HG02885 (cell line): ENCODE results near the gene HIVEP3.

Experiments
- ATAC-seq: cut with Tn5 transposase; IDR thresholded peaks from one replicate; pipeline ENCODE4 v1.9.1; 2021; ENCODE audit warnings: mild to moderate bottlenecking; ENCODE audit not compliant: unreplicated experiment, poor library complexity

HIVEP3 gene

GRCh38 chr1:41581216-41582003 is 337.3 kb downstream of the HIVEP3 start:
- ATAC-seq = no peak

GRCh38 chr1:41580520-41581172 is 338.1 kb downstream of the HIVEP3 start:
- ATAC-seq = no peak

- no peak for ATAC-seq
These were observed 338.7 kb downstream of the HIVEP3 start for GRCh38 chr1:41580021-41580420.

DNA sequence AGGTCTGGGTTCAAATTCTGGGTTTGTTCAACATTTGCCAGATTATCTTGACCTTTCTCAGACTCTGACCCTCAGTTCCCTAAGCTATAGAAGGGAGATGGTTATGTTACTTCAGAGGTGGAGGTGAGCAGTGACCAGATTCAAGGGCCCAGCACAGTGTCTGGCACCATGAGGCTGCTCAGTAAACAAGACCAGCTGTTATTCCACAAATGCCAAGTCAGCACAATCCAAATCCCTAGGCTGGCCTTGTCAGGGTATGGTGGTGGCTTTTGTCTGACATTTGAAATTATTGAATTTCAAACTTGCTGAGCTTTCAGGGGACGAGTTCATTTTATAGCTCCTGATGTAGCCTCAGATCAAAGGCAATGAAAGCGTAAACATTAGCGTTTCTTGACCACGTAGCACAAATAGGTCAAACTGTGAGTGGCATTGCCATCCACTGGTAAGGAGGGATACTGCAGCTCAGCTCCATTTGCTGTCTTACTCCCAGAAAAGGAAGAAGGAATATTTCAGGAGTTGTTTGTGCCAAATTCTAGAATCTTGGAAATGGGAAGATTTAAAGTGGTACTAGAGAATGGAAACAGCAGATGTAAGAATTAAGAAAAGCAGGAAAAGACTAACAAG is 339.9 kb downstream of the HIVEP3 start:
- ATAC-seq = no peak

GRCh38 chr1:41576620-41577019 is 342.1 kb downstream of the HIVEP3 start:
- no peak for ATAC-seq

GRCh38 chr1:41576206-41576605 is 342.5 kb downstream of the HIVEP3 start:
- ATAC-seq = no peak

- ATAC-seq = no peak
These were observed 343.9 kb downstream of the HIVEP3 start for GRCh38 chr1:41574842-41575241.

- peak; percentile 68 for ATAC-seq
These were observed 344.7 kb downstream of the HIVEP3 start for GRCh38 chr1:41573785-41574713.

- ATAC-seq = no peak
These were observed 345.5 kb downstream of the HIVEP3 start for GRCh38 chr1:41573194-41573593.

GRCh38 chr1:41572224-41572623 is 346.5 kb downstream of the HIVEP3 start:
- no peak for ATAC-seq

DNA sequence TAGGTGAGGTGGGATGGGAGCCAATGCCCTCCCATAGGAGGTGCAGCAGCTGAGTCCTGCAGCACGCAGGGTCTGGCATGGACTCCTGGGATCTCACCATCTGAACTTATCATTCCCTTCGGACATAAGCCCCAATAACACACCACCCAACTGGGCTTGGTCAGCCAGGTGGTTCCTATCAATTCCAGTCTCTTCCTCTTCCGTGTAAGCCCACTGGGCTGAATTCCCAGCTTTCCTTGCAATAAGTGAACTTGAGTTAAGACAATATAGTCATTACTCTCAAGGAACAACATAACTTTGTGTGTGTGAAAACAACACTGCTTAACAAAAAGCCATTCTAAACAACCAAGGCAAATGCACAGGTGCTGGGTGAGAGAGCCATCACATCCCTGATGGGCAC is 347.7 kb downstream of the HIVEP3 start:
- ATAC-seq = no peak

DNA sequence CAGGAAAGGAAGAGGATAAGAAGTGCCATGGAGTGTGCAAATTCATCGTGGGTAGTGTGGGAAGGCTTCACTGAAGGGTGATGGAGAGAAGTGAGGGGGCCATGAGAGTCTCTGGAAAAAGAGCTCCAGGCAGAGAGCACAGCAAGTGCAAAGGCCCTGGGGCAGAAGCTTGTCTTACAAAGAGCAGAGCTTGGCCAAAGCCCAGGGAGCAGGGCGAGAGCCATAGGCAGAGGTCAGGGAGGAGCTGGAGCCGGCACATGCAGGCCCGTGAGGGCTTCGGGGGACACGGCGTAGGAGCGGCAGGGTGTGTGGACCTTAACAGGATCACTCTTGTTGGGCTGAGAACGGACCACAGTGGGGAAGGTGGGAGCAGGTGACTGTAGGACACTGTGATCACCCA is 350.5 kb downstream of the HIVEP3 start:
- no peak for ATAC-seq

- ATAC-seq = no peak
These were observed 351.8 kb downstream of the HIVEP3 start for GRCh38 chr1:41566969-41567368.

GRCh38 chr1:41566274-41566885 is 352.3 kb downstream of the HIVEP3 start:
- no peak for ATAC-seq

DNA sequence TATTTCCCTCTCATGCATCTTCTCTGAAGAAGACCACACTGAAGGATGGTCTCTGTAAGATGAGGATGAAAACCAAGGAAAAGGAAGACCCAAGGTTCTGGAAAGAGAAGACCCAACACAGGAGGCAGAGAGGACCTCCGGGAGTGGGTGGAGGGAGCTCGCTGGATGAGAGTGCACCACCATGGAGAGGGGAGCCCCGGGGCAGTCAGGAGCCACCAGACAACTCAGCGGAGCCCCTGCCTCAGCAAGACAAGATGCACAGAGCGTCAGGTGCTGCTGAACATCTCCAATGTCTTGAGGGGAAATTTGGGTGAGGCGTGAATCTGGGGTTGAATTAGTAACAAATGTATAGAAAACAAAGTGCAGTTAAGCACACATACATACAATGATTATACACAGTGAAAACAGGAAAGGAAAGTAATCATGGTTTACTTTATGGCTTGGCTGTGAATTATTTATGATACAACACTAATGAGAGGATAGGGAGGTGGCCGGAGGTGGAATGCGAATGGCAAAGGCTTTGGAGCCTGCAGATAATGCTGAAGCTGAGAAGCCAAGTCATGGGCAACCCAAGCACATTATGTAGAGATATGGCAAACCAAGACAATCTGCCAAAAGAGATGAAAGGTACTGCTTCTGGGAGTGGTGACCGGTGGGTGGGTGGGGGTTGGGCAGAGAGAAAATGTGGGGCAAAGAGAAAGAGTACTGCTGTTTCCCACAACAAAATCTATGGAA is 353.8 kb downstream of the HIVEP3 start:
- no peak for ATAC-seq

GRCh38 chr1:41562328-41562727 is 356.4 kb downstream of the HIVEP3 start:
- ATAC-seq = no peak

GRCh38 chr1:41560931-41561330 is 357.8 kb downstream of the HIVEP3 start:
- ATAC-seq = no peak

GRCh38 chr1:41560496-41560895 is 358.2 kb downstream of the HIVEP3 start:
- no peak for ATAC-seq

DNA sequence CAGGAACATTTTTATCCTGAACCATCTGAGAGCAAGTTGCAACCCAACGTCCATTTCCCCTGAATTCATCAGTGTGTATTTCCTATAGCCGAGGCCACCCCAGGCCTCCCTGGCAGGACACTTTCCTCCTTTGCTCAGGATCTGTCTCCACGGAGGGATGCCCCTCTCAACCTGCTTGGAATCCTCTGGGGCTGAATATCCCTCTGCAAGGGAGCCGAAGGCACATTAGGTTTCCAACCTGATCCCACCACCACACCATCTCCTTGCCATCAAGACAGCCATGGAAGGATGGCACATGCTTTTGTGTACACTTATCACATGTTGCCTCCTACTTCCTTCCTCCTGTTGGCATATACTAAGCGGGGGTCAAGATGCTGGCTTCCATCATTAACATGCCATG is 359.4 kb downstream of the HIVEP3 start:
- no peak for ATAC-seq
